ENCODE measurements around the gene KRT4.

KRT4 gene

DNA sequence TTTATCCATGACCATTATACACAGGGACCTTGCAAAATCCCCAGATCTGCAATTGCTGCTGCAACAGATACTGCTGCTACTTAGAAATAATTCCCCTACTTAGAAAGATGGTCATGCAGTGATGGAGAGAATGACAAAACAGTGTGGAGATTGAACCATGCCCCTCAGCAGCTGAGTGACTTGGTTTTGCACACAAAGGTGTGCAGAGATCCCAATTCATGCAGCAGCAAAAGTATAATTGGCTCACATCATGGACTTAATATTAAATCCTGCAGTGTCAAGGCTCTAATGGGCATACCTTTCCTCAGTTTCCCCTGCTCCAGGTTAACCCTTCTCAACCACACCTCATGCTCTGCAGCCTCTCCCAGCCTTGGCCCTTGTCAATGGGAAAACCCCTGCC lies 37.9 kb upstream of the KRT4 start:
- no peak for DNase-seq (ENCODE audit: low read depth)
- TF ChIP-seq, protein P1, sequence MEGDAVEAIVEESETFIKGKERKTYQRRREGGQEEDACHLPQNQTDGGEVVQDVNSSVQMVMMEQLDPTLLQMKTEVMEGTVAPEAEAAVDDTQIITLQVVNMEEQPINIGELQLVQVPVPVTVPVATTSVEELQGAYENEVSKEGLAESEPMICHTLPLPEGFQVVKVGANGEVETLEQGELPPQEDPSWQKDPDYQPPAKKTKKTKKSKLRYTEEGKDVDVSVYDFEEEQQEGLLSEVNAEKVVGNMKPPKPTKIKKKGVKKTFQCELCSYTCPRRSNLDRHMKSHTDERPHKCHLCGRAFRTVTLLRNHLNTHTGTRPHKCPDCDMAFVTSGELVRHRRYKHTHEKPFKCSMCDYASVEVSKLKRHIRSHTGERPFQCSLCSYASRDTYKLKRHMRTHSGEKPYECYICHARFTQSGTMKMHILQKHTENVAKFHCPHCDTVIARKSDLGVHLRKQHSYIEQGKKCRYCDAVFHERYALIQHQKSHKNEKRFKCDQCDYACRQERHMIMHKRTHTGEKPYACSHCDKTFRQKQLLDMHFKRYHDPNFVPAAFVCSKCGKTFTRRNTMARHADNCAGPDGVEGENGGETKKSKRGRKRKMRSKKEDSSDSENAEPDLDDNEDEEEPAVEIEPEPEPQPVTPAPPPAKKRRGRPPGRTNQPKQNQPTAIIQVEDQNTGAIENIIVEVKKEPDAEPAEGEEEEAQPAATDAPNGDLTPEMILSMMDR (IDR thresholded peaks at IDR 0.05; ENCODE audit: low read length, missing control alignments): no peak
- no peak overlapping the region for H3K4me3 ChIP-seq (replicated peaks; ENCODE audit: low read depth, low read length)

DNA sequence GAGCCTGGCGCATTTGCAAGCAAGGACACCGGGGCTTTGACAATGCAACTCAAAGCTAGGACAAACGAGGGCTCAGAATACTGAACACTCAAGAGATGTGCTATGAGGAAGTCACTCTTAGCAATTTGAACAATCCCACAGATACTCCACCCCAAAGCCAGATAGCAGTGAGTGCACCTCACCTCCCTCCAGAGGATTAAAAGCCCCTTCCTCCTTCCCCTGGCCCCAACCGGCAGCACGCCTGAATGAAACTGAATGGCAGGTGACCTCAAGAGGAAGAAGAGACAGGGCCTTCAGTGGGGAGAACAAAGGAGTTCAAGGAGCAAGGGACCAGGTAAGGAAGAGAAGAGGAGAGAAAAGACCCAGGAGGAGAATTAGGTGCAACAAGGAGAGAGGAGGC lies 36.8 kb upstream of the KRT4 start:
- TF ChIP-seq, protein P1 (IDR thresholded peaks at IDR 0.05; ENCODE audit: low read length, missing control alignments): no peak
- no peak overlapping the region for H3K4me3 ChIP-seq (replicated peaks; ENCODE audit: low read depth, low read length)
- DNase-seq (ENCODE audit: low read depth): no peak

DNA sequence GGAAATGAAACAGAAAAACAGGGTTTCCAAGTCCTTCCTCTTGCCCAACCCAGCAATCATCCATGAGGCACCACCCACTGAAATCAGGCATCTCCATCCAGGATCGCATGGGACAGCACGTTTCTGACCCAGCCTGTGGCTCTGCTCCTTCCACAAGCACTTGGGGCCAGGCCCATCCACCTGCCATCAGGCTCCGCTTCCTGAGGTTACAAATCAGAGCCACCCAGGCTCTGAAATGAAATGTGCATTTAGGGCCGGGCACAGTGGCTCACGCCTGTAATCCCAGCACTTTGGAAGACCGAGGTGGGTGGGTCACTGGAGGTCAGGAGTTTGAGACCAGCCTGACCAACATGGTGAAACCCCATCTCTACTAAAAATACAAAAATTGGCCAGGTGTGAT lies 35.6 kb upstream of the KRT4 start:
- no peak for DNase-seq (ENCODE audit: low read depth)

DNA sequence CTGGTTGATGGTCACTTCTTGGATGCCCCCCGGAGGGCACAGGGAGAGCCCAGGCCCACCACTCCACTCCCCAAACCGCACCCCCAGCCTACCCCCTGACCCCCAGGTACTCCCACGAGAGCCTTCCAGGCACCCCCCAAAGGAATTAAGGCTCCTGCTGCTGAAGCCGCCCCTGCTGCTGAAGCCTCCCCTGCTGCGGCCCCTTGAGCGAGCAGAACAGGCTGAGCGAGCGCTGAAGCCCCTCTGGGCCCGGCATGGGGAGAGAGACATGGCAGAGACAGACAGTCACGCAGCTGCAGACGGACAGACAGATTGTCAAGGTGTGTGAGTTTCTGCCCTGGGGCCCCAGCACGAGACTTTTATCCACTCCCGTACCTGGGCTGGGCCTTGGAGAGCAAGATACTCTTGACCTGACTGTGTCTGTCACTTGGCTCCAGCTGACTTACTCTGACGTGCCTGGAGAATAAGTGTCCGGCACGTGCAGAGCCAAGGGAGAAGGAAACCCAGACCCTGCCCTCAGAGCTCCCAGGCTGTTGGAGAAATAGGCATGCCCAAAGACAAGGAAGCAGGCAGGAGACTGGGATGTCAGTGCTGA lies 34.8 kb upstream of the KRT4 start, which contains the start of gene KRT78:
TSS of gene KRT78 (minus strand) at position 334 of the 595 bp plus-strand sequence. CDS start at position 270, 64 bp downstream.
- no peak within 1 kb of the TSS for H3K4me3 ChIP-seq (replicated peaks; ENCODE audit: low read depth, low read length)
- no peak for DNase-seq (ENCODE audit: low read depth)
- TF ChIP-seq, protein P1 (IDR thresholded peaks at IDR 0.05; ENCODE audit: low read length, missing control alignments): no peak

More for the DNA sequence above, 35.6 kb upstream of the KRT4 start:
- TF ChIP-seq, protein P1 (IDR thresholded peaks at IDR 0.05; ENCODE audit: low read length, missing control alignments): no peak
- no peak overlapping the region for H3K4me3 ChIP-seq (replicated peaks; ENCODE audit: low read depth, low read length)

DNA sequence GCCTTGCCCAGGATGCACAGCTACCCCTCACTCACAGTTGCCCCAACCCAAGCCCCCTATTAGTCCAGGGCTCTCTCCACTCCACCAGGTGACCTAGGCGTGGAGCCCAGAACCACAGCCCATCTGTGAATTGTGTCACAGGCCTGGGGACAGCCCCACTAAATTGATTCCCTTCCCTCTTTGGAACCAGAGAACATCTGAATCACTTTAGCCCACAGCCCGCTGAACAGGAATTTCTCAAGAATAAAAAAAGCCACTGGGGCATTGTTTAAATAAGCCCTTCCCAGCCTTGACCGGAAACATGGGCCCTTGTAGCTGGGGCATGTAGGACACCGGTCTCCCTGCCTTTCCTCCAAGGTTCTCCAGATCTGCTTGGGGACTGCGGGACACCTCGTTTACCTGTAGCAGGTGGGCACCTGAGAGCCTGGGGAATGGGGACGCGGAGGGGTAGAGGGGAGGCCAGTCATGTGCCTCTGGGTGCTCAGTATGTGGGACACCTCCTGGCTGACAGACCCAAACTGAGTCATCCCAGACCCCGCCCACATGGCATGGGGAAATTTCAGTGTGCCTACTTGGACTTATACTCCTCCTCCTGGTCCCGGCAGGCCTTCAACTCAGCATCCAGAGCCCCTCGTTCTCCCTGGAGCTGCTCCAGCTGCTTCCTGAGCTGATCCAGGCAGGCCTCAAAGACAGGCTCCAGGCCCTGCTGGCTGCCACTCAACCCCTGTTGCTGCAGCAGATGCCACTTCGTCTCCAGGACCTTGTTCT lies 33.6 kb upstream of the KRT4 start:
- peak; percentile 33 for DNase-seq (ENCODE audit: low read depth)
- H3K4me3 ChIP-seq (replicated peaks; ENCODE audit: low read depth, low read length): no peak overlapping the region
- TF ChIP-seq, protein P1 (IDR thresholded peaks at IDR 0.05; ENCODE audit: low read length, missing control alignments): no peak

DNA sequence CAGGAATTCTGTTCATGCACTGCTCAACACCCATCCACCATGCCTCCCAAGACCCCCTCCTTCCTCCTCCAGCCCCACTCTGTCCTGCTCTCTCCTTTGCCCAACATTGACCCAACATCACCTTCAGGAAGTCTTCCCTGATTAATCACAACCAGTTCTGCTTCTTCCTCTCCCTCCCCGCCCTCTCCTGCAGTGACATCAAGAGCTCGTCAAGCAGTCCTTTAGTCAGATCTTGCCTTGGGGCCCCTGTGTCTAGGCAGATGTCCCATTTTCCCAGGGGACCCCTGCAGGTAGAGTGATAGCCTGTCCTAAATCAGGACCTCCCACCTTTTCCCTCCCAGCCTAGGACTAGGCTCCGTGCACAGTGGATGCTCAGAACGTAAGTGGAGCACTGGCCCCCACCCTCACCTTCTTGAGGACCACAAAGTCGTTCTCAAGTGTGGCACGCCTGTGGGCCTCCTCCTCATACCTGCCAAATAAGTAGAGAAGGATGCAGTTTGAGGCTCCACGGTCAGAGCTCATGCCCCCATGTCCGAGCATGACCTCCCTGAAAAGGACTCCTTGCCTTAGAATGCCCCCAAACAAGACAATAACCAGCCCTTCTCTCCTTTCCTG lies 32.5 kb upstream of the KRT4 start:
- no peak overlapping the region for H3K4me3 ChIP-seq (replicated peaks; ENCODE audit: low read depth, low read length)
- TF ChIP-seq, protein P1 (IDR thresholded peaks at IDR 0.05; ENCODE audit: low read length, missing control alignments): no peak
- DNase-seq (ENCODE audit: low read depth): no peak
